Activated CD4-positive, alpha-beta T cell treated with anti-CD3 and anti-CD28 coated beads for 36 hours (primary cell): ENCODE data around the gene DIP2A. TPM values are rescaled to one million over a fixed set of nuclear protein-coding genes. Genes with fewer than 3 reads are reported as not detected.
A peak's percentile ranks its signal among the peaks of the same experiment; 100 is the strongest.

Experiments
- ATAC-seq: fragments of 200-7000 bp; cut with Tn5 transposase; one replicate; pipeline ENCODE4 v1.10.0; 2021; ENCODE audit warnings: mild to moderate bottlenecking, moderate library complexity
- CTCF ChIA-PET: fragments of 350-600 bp; sonication (Branson Sonifier 250); formaldehyde crosslinking; loops from one replicate; lab custom pipeline; 2021; ENCODE audit warnings: antibody characterized with exemption; lab: Charles Lee
- POLR2A ChIA-PET: fragments of 350-600 bp; sonication (Branson Sonifier 250); formaldehyde crosslinking; loops from one replicate; lab custom pipeline; 2021; ENCODE audit warnings: antibody characterized with exemption, inconsistent platforms; lab: Charles Lee
- DNase-seq: peaks from one replicate; pipeline ENCODE4 v3.0.0-alpha.2; 2020
- H3K27ac Mint-ChIP-seq: one replicate; pipeline ENCODE4 v1.8.0; 2021; ENCODE audit warnings: mixed read lengths
- H3K27me3 Mint-ChIP-seq: one replicate; pipeline ENCODE4 v1.8.0; 2021; ENCODE audit warnings: mixed read lengths
- H3K36me3 Mint-ChIP-seq: one replicate; pipeline ENCODE4 v1.8.0; 2021; ENCODE audit warnings: low read depth, mixed read lengths
- H3K4me1 Mint-ChIP-seq: one replicate; pipeline ENCODE4 v1.8.0; 2021; ENCODE audit warnings: mixed read lengths
- H3K4me3 Mint-ChIP-seq: one replicate; pipeline ENCODE4 v1.8.0; 2021; ENCODE audit warnings: mild to moderate bottlenecking, moderate library complexity, mixed read lengths
- H3K9me3 Mint-ChIP-seq: one replicate; pipeline ENCODE4 v1.8.0; 2021; ENCODE audit warnings: low read depth, mixed read lengths
- intact Hi-C, 2 experiments: fragments of 100-400 bp; cut with DNase I in 1 of 2; cut with micrococcal nuclease in 1 of 2; formaldehyde crosslinking; loops; one replicate each; pipeline versions ENCODE4 v1.14.2 to v1.15.1; 2022 to 2024; cut with DNase I, micrococcal nuclease
- total RNA-seq, 2 experiments: library from RNA; stranded (reverse); gene quantifications; one replicate each; pipeline ENCODE4 v1.2.3, GENCODE V29; 2021

DIP2A gene
- total RNA-seq, 2 experiments from 2014 or later: 25.2 to 27.7 TPM

- DNase-seq (no peak), ATAC-seq (peak; percentile 87)
- H3K36me3 Mint-ChIP-seq: peaks cover 12% of the 10 kb centered on the region
- intact Hi-C loops: no loop called here
- H3K4me3 Mint-ChIP-seq: no peak overlapping the region
- CTCF ChIA-PET: interaction anchor here (0.6 kb wide), 1 partner anchor 40 kb away, joined by 3 read pairs; no protein-coding TSS in a partner anchor
- H3K9me3 Mint-ChIP-seq: no peaks in the 10 kb centered on the region
- peak overlapping the region; percentile 17 for H3K27ac Mint-ChIP-seq
- H3K27me3 Mint-ChIP-seq: no peaks in the 10 kb centered on the region
- POLR2A ChIA-PET: interaction anchor here (0.7 kb wide), 1 partner anchor 45 kb away, joined by 3 read pairs; no protein-coding TSS in a partner anchor
- peaks cover 30% of the 10 kb centered on the region for H3K4me1 Mint-ChIP-seq
These were observed 9.6 kb downstream of the DIP2A start for GRCh38 chr21:46468108-46468774.

GRCh38 chr21:46469275-46469674 lies 10.6 kb downstream of the DIP2A start:
- no peak overlapping the region for H3K4me3 Mint-ChIP-seq
- POLR2A ChIA-PET: no interaction called here
- ATAC-seq: no peak
- H3K27ac Mint-ChIP-seq: no peak overlapping the region
- peaks cover 35% of the 10 kb centered on the region for H3K4me1 Mint-ChIP-seq
- CTCF ChIA-PET: no interaction called here
- H3K36me3 Mint-ChIP-seq: peaks cover 9% of the 10 kb centered on the region
- no peaks in the 10 kb centered on the region for H3K9me3 Mint-ChIP-seq
- intact Hi-C loops: no loop called here
- no peaks in the 10 kb centered on the region for H3K27me3 Mint-ChIP-seq
- DNase-seq: no peak

- H3K9me3 Mint-ChIP-seq: no peaks in the 10 kb centered on the region
- peaks cover 8% of the 10 kb centered on the region for H3K36me3 Mint-ChIP-seq
- H3K4me1 Mint-ChIP-seq: peaks cover 38% of the 10 kb centered on the region
- CTCF ChIA-PET: interaction anchor here (0.6 to 0.9 kb wide), 2 partner anchors 19 to 238 kb away, joined by 3 to 4 read pairs; no protein-coding TSS in a partner anchor
- intact Hi-C loops: no loop called here
- H3K4me3 Mint-ChIP-seq: no peak overlapping the region
- POLR2A ChIA-PET: interaction anchor here (1.4 kb wide), 1 partner anchor 12 kb away, joined by 3 read pairs; no protein-coding TSS in a partner anchor
- no peaks in the 10 kb centered on the region for H3K27me3 Mint-ChIP-seq
- ATAC-seq (no peak), DNase-seq (no peak)
- H3K27ac Mint-ChIP-seq: no peak overlapping the region
These were observed 12.8 kb downstream of the DIP2A start for GRCh38 chr21:46471514-46471913.

GRCh38 chr21:46472246-46472645 lies 13.6 kb downstream of the DIP2A start:
- Mint-ChIP-seq H3K4me3 (no peak overlapping the region), H3K36me3 (peaks cover 8% of the 10 kb centered on the region), H3K9me3 (no peaks in the 10 kb centered on the region), H3K27me3 (no peaks in the 10 kb centered on the region), H3K4me1 (peaks cover 37% of the 10 kb centered on the region), H3K27ac (no peak overlapping the region)
- POLR2A ChIA-PET: no interaction called here
- CTCF ChIA-PET: interaction anchor here (0.6 to 0.9 kb wide), 3 partner anchors 18 to 239 kb away, joined by 3 to 4 read pairs (median 3); no protein-coding TSS in a partner anchor
- intact Hi-C loops: no loop called here
- ATAC-seq: no peak
- no peak for DNase-seq

- ChIA-PET POLR2A (no interaction called here), CTCF (no interaction called here)
- H3K4me1 Mint-ChIP-seq: peaks cover 28% of the 10 kb centered on the region
- H3K4me3 Mint-ChIP-seq: no peak overlapping the region
- no peaks in the 10 kb centered on the region for H3K9me3 Mint-ChIP-seq
- H3K36me3 Mint-ChIP-seq: peaks cover 11% of the 10 kb centered on the region
- intact Hi-C loops: no loop called here
- ATAC-seq (peak; percentile 33), DNase-seq (no peak)
- peak overlapping the region; percentile 0 for H3K27ac Mint-ChIP-seq
- H3K27me3 Mint-ChIP-seq: no peaks in the 10 kb centered on the region
These were observed 15.7 kb downstream of the DIP2A start for GRCh38 chr21:46474382-46474781.

GRCh38 chr21:46475296-46475695 lies 16.6 kb downstream of the DIP2A start:
- DNase-seq: no peak
- Mint-ChIP-seq H3K27ac (no peak overlapping the region), H3K27me3 (no peaks in the 10 kb centered on the region), H3K36me3 (peaks cover 12% of the 10 kb centered on the region), H3K4me1 (peaks cover 28% of the 10 kb centered on the region), H3K9me3 (no peaks in the 10 kb centered on the region), H3K4me3 (no peak overlapping the region)
- no peak for ATAC-seq
- CTCF ChIA-PET: interaction anchor here (0.6 kb wide), 1 partner anchor 76 kb away, joined by 7 read pairs; no protein-coding TSS in a partner anchor
- intact Hi-C loops: no loop called here
- POLR2A ChIA-PET: interaction anchor here (0.5 kb wide), 1 partner anchor 18 kb away, joined by 3 read pairs; no protein-coding TSS in a partner anchor

GRCh38 chr21:46477765-46478164 lies 19.1 kb downstream of the DIP2A start:
- peaks cover 17% of the 10 kb centered on the region for H3K4me1 Mint-ChIP-seq

GRCh38 chr21:46478910-46479309 lies 20.2 kb downstream of the DIP2A start:
- Mint-ChIP-seq H3K9me3 (no peaks in the 10 kb centered on the region), H3K27ac (no peak overlapping the region), H3K36me3 (peaks cover 12% of the 10 kb centered on the region), H3K4me3 (no peak overlapping the region), H3K4me1 (peaks cover 25% of the 10 kb centered on the region), H3K27me3 (no peaks in the 10 kb centered on the region)
- CTCF ChIA-PET: interaction anchor here (0.7 kb wide), 1 partner anchor 11 kb away, joined by 3 read pairs; no protein-coding TSS in a partner anchor
- ATAC-seq (no peak), DNase-seq (no peak)
- POLR2A ChIA-PET: no interaction called here
- intact Hi-C loops: no loop called here

More at GRCh38 chr21:46477765-46478164, 19.1 kb downstream of the DIP2A start:
- Mint-ChIP-seq H3K4me3 (no peak overlapping the region), H3K27ac (no peak overlapping the region), H3K27me3 (no peaks in the 10 kb centered on the region), H3K9me3 (no peaks in the 10 kb centered on the region), H3K36me3 (peaks cover 12% of the 10 kb centered on the region)
- ChIA-PET CTCF (no interaction called here), POLR2A (interaction anchor here (0.6 kb wide), 1 partner anchor 336 kb away, joined by 3 read pairs; no protein-coding TSS in a partner anchor)
- intact Hi-C loops: no loop called here
- ATAC-seq (no peak), DNase-seq (no peak)

GRCh38 chr21:46480466-46480865 lies 21.8 kb downstream of the DIP2A start:
- CTCF ChIA-PET: no interaction called here

GRCh38 chr21:46482225-46482845 lies 23.6 kb downstream of the DIP2A start:
- POLR2A ChIA-PET: no interaction called here
- Mint-ChIP-seq H3K4me3 (no peak overlapping the region), H3K27ac (no peak overlapping the region), H3K9me3 (no peaks in the 10 kb centered on the region), H3K4me1 (peaks cover 15% of the 10 kb centered on the region), H3K27me3 (no peaks in the 10 kb centered on the region), H3K36me3 (peaks cover 17% of the 10 kb centered on the region)
- intact Hi-C loops: no loop called here
- ATAC-seq (no peak), DNase-seq (no peak)
- CTCF ChIA-PET: no interaction called here

More at GRCh38 chr21:46480466-46480865, 21.8 kb downstream of the DIP2A start:
- Mint-ChIP-seq H3K4me3 (no peak overlapping the region), H3K4me1 (peaks cover 15% of the 10 kb centered on the region), H3K9me3 (no peaks in the 10 kb centered on the region), H3K27me3 (no peaks in the 10 kb centered on the region), H3K36me3 (peaks cover 21% of the 10 kb centered on the region), H3K27ac (no peak overlapping the region)
- intact Hi-C loops: no loop called here
- ATAC-seq (no peak), DNase-seq (no peak)
- POLR2A ChIA-PET: interaction anchor here (0.6 kb wide), 1 partner anchor 337 kb away, joined by 3 read pairs; no protein-coding TSS in a partner anchor

GRCh38 chr21:46482846-46483231 lies 24.1 kb downstream of the DIP2A start:
- Mint-ChIP-seq H3K9me3 (no peaks in the 10 kb centered on the region), H3K4me3 (no peak overlapping the region), H3K36me3 (peaks cover 16% of the 10 kb centered on the region), H3K4me1 (peaks cover 15% of the 10 kb centered on the region), H3K27ac (no peak overlapping the region), H3K27me3 (no peaks in the 10 kb centered on the region)
- no peak for ATAC-seq
- ChIA-PET CTCF (no interaction called here), POLR2A (interaction anchor here (0.6 kb wide), 1 partner anchor 161 kb away, joined by 6 read pairs; no protein-coding TSS in a partner anchor)
- intact Hi-C loops: no loop called here
- no peak for DNase-seq
